AG04450 (cell line): ENCODE data around the gene FOXK2. TPM values are rescaled to one million over a fixed set of nuclear protein-coding genes. Genes with fewer than 3 reads are reported as not detected.

Source experiments
- CTCF ChIA-PET: fragments of 300-600, 350-600 bp; formaldehyde crosslinking; extraction: SDS; loops from one replicate; lab custom pipeline; 2022; ENCODE audit warnings: antibody characterized with exemption, inconsistent platforms; lab: Charles Lee
- POLR2A ChIA-PET: fragments of 350-600 bp; formaldehyde crosslinking; extraction: SDS; loops from one replicate; lab custom pipeline; 2021; ENCODE audit warnings: antibody characterized with exemption, inconsistent platforms; lab: Yijun Ruan, JAX
- DNase-seq: peaks from one replicate; pipeline ENCODE4 v3.0.0-alpha.2; 2011; ENCODE audit warnings: low read depth, low spot score
- H3K27ac ChIP-seq: one replicate; pipeline ENCODE4 v1.5.1; 2012; ENCODE audit warnings: low read depth, low read length, control low read depth
- H3K27me3 ChIP-seq: one replicate; pipeline ENCODE4 v1.6.0; 2012; ENCODE audit warnings: low read length; ENCODE audit not compliant: control insufficient read depth, insufficient read depth
- H3K4me3 ChIP-seq: 2 replicates; pipeline ENCODE4 v1.5.1; 2011; ENCODE audit warnings: mild to moderate bottlenecking, low read depth, low read length, control low read depth
- H3K9me3 ChIP-seq: 2 replicates; pipeline ENCODE4 v1.5.1; 2012; ENCODE audit warnings: low read length; ENCODE audit not compliant: control insufficient read depth, insufficient read depth
- polyA plus RNA-seq: library from polyadenylated mRNA; depleted of rRNA; stranded (reverse); fragments of >200 nt; gene quantifications from 2 replicates; pipeline ENCODE4 v1.2.3, GENCODE V29; 2011
- TF ChIP-seq, protein P1 (sequence below): IDR thresholded peaks from 2 replicates; pipeline ENCODE4 v1.5.1; 2011; ENCODE audit warnings: low read depth, low read length, control low read depth, inconsistent platforms

The FOXK2 gene
- polyA plus RNA-seq, 1 experiment = 21.7 TPM

DNA sequence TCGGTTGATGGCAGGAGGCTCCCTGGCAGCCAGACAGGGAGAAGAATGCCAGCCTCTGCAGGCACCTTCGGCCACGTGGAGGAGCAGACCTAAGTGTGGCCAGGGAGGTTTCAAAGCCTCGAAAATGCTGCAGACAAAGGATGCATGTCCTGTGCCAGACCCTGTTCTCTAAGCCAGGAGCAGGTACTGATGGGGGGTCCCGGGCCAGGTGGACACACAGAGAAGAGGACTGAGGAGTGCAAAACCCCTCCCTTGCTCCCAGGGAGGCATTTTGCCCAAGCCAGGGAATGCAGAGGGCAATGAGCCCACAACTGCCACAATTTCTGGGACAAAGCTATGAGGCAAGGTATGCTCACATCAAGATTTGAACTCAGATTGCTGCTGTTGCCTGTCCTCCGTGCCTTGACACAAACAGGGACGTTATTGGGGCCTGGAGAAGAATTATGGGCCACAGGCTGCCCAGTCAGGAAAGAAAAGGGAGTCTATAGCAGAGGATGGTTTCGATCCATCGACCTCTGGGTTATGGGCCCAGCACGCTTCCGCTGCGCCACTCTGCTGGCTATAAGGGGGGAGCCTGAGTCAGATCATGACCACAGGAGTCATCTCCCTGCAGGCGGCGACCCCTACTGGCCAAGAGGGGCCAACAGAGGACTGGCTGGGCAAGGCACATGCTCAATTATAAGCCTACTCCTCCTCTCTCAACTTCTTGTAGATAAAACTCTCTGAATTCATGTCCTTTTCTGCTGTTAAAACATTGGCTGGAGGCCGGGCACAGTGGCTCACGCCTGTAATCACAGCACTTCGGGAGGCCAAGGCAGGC lies 25.1 kb upstream of the FOXK2 start:
- TF ChIP-seq, protein P1, sequence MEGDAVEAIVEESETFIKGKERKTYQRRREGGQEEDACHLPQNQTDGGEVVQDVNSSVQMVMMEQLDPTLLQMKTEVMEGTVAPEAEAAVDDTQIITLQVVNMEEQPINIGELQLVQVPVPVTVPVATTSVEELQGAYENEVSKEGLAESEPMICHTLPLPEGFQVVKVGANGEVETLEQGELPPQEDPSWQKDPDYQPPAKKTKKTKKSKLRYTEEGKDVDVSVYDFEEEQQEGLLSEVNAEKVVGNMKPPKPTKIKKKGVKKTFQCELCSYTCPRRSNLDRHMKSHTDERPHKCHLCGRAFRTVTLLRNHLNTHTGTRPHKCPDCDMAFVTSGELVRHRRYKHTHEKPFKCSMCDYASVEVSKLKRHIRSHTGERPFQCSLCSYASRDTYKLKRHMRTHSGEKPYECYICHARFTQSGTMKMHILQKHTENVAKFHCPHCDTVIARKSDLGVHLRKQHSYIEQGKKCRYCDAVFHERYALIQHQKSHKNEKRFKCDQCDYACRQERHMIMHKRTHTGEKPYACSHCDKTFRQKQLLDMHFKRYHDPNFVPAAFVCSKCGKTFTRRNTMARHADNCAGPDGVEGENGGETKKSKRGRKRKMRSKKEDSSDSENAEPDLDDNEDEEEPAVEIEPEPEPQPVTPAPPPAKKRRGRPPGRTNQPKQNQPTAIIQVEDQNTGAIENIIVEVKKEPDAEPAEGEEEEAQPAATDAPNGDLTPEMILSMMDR = peak; percentile 95
- peak; percentile 91 for DNase-seq
- no peaks in the 10 kb centered on the region; the same call in 1 of the 2 replicates for H3K9me3 ChIP-seq
- H3K27me3 ChIP-seq = no peaks in the 10 kb centered on the region
- POLR2A ChIA-PET = interaction anchor here (0.5 to 1.0 kb wide), 3 partner anchors 25 to 47 kb away, joined by 3 to 7 read pairs (median 7); partner anchors contain the start of gene FOXK2
- CTCF ChIA-PET = interaction anchor here (0.7 kb wide), 2 partner anchors 75 to 95 kb away, joined by 3 to 4 read pairs; no protein-coding TSS in a partner anchor
- H3K27ac ChIP-seq = peak overlapping the region; percentile 57
- H3K4me3 ChIP-seq = no peak overlapping the region

DNA sequence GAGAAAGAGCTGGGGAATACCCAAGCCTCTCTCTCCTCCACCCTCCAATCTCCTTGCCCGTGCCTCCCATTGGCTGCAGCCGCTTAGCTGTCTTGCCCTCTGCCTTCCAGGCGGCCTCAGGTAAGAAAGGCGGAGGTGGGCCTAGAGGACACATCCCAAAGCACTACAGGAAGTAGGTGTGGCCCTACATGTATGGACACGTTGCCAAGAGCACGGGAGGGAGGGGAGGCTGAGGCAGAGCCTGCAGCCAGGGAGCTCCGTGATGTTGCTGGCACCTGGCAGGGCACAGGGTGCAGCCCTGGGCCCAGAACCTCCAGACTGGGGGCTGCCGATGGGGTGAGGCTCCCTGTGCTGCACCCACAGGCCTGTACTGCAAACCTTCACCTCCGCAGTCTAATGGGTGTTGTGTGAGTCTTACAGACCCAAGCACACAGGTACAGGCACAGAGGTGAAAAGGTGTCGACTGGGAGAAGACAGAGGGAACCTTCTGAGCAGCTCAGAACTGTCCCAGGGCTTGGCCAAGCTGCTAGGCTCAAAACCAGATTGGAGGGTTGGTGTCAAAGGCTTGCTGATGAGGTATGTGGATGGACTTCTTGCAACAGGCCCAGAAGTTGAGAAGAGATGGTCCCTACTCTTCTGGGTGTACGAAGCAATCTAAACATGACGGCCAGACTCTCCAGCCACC lies 23.5 kb upstream of the FOXK2 start:
- ChIA-PET POLR2A (interaction anchor here (0.6 to 1.2 kb wide), 2 partner anchors 10 to 24 kb away, joined by 3 read pairs; partner anchors contain the start of gene FOXK2), CTCF (no interaction called here)
- no peak for DNase-seq
- Histone ChIP-seq H3K27ac (no peak overlapping the region), H3K9me3 (no peaks in the 10 kb centered on the region; the same call in 1 of the 2 replicates), H3K4me3 (no peak overlapping the region), H3K27me3 (no peaks in the 10 kb centered on the region)
- TF ChIP-seq, protein P1 = no peak

DNA sequence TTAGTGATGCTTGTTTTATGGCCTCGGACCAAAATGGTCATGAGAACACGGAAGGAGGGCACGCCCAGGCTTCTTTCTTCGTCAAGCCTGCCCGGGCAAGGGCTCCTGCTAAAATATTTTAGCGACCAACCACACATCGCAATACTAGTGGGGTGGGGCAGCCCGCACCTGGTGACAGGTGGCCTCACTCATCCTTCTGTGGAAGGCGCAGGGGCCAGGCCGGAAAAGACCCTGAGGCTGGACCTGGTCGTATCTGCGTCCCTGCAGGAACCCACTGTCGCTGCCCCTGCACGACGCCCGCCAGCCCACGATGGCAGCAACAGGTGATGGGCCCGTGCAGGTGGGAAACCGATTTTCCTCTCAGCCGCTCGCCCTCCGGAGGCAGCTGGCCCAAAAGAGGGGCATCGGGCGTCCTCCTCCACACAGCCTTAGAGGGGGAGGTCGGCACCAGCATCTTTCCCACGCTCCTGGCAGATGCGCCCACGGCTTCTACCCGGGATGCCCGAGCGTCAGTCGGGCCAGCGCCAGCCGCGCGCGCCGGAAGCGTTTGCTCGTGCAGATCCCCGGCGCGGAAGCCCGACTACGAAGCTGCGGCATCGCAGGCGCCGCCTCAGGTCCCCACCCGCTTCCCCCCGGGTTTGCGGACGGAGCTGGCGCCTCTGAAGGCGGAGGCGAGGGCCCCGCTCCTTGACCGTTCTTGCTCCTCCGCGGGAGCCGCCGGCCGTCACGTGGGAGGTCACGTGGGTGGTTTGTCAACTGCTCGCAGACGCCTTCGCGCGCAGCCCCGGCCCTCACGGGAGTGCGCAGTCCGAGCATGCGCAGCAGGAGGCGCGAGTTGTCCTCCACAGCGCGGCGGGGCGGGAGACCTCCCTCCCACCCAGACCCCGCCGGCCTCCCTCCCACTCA lies 22.8 kb upstream of the FOXK2 start:
- Histone ChIP-seq H3K27ac (no peak overlapping the region), H3K4me3 (peak overlapping the region; percentile 71), H3K9me3 (no peaks in the 10 kb centered on the region; the same call in 1 of the 2 replicates), H3K27me3 (no peaks in the 10 kb centered on the region)
- ChIA-PET CTCF (interaction anchor here (0.5 to 1.2 kb wide), 3 partner anchors 50 to 159 kb away, joined by 3 to 4 read pairs (median 3); no protein-coding TSS in a partner anchor), POLR2A (interaction anchor here (1.2 kb wide), 1 partner anchor 23 kb away, joined by 3 read pairs; the partner anchor contains the start of gene FOXK2)
- TF ChIP-seq, protein P1 = no peak
- peak; percentile 84 for DNase-seq

DNA sequence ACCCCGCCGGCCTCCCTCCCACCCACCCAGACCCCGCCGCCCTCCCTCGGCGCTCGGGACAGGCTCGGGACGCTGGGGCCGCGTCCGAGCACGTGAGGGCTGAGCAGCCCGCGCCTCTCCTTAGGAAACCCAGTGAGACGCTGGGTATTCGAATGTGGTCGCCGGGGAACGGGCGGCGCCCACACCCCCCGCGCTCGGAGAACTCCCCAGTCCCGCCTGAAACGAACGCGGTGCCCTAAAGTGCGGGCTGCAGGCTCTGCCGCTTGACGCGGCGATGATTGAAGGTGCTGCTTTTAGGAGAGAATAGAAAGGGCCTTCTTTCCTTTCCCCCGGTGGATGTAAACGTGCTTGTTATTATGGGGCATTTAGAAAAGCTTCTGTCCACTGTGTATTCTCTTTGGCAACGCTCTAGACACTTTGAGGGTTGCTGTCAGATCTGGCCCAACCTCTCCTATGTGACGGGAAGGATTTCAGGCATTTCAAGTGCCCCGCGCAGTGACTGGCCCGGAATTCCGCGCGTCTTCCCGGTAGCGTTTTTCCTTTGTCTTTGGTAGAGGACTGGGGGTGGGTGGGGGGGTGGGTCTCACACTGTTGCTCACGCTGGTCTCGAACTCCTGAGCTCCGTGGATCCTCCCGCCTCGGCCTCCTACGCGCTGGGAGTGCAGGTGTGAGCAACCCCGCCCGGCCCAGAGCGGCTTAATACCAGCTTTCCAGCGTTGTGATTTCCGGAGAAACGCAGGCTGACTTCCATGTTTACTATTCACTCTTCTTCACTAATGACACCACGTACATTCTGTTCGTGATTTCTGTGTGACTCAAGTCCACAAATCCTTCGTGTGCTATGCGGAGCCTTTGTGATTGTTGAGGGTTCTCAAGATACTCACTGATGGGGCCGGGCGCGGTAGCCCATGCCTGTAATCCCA lies 21.8 kb upstream of the FOXK2 start:
- POLR2A ChIA-PET = no interaction called here
- CTCF ChIA-PET = interaction anchor here (0.5 to 1.2 kb wide), 3 partner anchors 50 to 160 kb away, joined by 3 to 4 read pairs (median 3); no protein-coding TSS in a partner anchor
- Histone ChIP-seq H3K9me3 (no peaks in the 10 kb centered on the region; the same call in 1 of the 2 replicates), H3K27ac (peak overlapping the region; percentile 65), H3K27me3 (no peaks in the 10 kb centered on the region), H3K4me3 (peak overlapping the region; percentile 60)
- peak; percentile 55 for DNase-seq
- TF ChIP-seq, protein P1 = no peak
